NCI-H1694 treated with DMSO at 0.1 percent for 48 hours (cell line): Measurements from ENCODE around the gene FNTB.

Source experiments
- DNase-seq: peaks from one replicate; lab custom pipeline; 2025; lab: John Stamatoyannopoulos, UW

Gene FNTB, protein sequence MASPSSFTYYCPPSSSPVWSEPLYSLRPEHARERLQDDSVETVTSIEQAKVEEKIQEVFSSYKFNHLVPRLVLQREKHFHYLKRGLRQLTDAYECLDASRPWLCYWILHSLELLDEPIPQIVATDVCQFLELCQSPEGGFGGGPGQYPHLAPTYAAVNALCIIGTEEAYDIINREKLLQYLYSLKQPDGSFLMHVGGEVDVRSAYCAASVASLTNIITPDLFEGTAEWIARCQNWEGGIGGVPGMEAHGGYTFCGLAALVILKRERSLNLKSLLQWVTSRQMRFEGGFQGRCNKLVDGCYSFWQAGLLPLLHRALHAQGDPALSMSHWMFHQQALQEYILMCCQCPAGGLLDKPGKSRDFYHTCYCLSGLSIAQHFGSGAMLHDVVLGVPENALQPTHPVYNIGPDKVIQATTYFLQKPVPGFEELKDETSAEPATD

DNA sequence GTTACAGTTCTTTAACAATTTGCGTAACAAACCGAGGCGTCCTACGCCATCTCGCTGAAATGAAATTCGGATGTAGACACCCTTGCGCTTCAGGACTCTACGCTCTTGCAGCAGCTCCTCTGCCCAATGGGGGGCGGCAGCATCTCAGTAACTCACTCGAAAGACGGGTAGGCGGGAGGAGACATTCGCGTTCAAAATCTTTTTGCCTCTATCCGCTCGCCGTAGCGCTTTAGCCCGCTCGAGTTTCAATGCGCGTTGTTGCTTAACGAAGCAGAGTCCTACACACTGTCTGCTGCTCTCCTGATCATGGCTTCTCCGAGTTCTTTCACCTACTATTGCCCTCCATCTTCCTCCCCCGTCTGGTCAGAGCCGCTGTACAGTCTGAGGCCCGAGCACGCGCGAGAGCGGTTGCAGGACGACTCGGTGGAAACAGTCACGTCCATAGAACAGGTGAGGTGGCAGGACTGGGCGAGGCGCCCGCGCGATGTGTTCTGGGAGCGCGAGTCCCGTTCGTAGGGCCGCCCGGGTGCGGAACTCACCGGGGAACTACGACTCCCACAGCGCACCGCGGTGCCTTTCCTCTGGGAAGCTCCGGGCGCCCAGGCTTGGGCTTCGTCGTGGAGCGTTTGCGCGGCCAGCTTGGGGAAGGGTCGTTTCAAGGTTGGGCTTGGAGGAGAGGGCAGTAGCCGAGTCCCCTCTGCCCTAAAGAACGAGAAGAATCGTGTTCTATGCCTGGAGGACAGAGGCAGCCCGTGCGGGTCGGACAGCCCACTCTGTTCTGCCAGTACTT, at the start of gene FNTB:
TSS of gene FNTB (plus strand) at position 248 of the 790 bp plus-strand sequence. CDS start at position 307, 59 bp downstream.
- peak; percentile 99 for DNase-seq

DNA sequence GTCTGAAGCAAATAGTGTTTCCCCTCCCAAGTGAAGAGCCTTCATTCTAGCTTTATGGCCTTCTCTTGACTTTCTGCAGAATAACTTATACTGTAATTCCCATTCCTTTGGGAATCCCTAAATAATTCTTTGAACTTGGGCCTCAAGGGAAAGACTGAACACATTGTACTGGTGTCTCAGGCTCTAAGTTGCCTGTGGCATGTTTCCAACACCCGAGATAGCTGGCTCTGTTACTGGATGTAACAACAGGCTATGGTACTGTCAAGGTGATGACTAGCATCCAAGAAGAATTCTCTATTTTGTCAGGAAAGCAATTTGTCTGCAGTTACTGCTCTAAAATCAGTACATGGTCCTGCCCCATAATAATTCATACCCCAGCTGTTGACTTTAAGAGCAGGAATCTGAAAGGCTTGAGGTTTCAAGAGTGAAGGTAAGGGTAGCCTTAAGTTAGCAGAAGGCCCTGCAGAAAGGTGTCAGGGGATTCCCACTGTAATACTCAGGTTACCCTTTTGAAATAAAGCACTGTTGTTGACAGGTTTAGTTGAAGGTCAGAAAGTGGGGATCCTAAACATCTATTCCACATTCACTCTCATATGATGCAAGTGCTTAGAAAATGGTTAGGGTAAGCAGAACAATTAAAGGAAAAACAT, 49.4 kb upstream of the FNTB start:
- DNase-seq: no peak

DNA sequence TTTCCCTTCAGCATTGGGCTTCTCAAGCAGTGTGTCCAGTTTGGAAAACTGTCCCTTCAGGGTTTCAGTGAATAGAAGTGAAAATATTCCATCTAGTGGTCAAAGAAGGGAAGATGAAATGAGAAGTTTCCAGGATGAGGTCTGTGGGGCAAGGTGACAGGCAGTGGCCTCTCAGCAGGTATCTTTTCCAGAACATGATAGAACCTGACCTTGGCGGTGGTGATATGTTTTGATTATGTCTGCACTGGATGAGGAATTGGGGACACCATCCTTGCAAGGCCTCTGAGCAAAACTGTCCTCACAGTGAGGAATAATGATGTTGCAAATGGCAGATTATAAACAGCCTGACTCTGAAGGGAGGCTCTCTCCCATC, 48.9 kb upstream of the FNTB start:
- DNase-seq: no peak

DNA sequence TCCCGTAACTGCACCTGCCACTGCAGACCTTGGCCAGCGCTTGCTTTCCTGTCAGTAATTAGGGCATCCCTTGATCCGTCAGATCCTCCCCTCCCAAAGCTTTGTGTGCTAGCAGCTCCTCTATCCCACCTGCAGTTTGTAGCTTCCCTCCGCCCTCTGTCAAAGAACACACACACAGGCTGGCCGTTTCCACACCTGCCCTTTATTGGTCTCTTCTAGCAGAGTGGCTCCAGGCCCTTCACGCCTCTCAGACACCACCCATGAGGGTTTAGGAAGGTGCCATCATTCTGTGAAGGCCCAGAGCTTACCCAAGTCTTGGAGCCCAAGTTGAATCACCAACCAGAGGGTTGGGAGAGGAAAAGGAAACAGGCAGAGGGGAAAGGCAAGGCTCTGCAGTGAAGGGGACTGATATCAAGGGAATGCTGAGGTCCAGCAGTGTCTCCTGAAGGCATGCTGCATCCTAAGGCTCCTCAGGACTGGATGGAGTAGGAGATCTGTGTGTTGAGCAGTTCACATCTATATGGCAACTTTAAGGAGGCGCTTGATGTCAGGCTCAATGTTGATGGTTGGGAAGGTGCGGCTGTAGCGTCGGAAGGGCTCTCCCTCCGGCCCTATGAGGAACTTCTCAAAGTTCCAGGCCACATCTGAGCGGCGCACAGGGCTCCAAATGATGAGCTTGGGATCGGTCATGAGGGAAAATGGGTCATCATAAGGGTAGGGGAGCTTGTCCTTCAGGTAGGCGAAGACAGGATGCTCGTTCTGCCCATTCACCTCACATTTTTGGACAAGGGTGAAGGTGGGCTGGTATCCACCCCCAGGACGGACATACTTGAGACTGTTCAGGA, 47.5 kb upstream of the FNTB start:
- DNase-seq: no peak

DNA sequence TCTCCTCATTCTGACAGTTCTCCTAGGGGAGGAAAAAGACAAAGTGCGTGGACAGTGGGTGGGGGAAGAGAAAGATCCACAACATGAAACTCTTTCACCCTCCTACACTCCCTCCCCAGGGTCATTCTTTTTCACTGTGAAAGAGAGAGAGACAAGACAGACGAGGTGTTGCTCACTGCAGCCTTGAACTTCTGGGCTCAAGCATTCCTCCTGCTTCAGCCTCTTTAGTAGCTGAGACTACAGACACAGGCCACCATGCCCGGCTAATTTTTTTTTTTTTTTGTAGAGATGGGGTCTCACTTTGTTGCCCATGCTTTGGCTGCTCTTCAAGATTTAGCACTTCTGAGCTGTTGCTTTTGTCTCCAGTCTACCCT, 46.9 kb upstream of the FNTB start:
- no peak for DNase-seq

DNA sequence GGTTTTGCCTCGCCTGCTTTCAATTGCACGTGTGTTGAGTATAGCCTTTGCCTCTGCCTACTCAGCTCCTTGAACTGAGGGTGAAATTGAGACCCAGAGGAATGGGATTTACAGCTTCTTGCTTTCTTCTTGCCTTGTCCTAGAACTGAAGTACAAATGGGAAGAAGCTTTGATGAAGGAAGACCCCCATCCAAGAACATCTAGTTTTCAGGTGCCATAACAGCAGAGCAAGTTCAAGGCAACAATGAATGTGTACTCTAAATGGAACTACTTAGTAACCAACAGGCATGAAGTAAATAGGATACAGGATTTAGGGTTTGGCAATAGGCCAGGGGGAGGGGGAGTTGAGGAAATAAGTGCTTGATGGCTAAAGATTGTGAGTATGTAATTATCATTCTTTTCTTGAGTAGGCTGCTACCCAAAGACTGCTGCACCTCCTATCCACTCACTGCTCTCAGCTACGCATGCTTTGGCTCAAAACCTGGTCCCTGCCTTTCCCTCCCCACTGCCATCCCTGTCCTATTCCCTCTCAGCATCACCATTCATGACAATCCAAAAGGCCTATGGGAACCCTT, 46.3 kb upstream of the FNTB start:
- DNase-seq: no peak

DNA sequence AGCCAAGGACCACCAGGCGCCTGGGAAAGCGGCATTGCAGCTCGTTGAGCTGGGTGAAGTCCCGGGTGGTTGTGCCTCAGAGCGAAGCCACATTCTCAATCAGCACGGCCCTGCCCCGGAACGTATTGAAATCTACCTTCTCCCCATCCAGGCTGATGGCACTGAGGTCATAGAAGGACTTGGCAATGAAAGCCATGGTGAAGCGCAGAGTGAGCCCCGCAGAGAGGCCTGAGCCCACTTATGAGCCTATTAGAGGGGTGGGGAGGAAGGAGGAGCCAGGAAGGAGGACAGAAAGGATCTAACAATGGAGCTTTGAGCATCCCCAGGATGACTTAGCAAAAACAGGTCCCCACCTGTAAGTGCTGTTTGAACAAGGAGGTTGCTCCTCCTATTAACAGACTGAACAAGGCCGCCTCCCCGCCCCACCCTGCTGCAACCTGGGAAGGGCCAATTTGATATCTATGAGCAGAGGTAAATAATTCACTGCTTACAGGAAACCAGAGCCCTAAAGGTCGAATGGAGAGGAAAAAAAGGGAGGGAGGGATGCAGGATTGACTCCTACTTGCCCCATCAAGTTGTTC, 44.1 kb upstream of the FNTB start, which contains the start of gene GPX2:
TSS of gene GPX2 (minus strand) at position 215 of the 581 bp plus-strand sequence. CDS start at position 196, 19 bp downstream.
- no peak for DNase-seq

DNA sequence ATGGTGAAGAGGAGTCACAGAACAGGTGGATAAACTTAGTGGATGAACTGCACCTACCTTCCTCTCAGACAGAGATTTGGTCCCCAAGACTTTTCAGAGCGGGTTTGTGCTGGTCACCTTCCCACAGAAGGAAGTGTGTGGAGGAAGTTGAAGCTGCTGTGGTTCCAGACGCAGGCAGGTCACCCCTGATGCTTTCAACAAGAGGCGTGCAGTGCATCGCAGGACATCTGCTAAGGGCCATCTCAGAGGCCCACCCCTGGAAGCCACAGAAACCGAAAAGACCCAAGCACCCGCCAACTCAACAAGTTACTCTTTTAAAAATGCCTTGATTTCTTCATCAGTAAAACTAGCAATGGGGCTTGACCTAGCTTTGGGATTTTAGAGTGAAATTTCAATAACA, 43.1 kb upstream of the FNTB start:
- DNase-seq: no peak

DNA sequence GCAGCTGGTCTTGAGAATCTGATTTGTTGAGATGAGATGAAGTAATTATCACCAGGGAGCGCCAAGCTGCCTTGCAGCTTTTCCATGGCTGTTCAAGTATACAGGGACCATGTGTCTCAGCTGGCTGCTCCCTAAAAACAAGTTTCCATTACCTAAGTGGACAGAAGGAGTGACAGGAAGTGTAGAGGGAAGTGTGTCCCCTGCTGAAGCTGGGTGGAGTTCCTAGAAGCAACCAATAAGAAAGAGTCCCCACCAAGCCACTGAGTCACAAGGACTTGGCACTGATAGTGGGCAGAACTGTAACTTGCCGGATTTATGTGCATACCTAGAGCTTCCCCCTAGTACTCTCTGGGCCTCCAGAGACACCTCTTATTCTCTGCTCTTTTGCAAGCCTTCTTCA, 42.7 kb upstream of the FNTB start:
- no peak for DNase-seq

DNA sequence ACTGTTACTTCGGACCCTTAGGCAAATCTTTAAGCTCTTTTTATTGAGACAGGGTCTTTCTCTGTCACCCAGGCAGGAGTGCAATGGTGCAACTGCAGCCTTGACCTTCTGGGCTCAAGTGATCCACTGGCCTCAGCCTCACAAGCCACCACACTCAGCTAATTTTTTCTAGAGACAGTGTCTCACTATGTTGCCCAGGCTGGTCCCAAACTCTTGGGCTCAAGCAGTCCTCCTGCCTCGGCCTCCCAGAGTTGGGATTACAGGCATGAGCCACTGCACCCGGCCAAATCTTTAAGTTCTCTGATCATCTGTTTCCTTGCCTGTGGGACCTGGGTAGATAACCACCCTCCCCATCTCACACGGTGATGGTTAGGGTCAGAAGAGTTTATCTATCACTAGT, 41.8 kb upstream of the FNTB start:
- DNase-seq: no peak

DNA sequence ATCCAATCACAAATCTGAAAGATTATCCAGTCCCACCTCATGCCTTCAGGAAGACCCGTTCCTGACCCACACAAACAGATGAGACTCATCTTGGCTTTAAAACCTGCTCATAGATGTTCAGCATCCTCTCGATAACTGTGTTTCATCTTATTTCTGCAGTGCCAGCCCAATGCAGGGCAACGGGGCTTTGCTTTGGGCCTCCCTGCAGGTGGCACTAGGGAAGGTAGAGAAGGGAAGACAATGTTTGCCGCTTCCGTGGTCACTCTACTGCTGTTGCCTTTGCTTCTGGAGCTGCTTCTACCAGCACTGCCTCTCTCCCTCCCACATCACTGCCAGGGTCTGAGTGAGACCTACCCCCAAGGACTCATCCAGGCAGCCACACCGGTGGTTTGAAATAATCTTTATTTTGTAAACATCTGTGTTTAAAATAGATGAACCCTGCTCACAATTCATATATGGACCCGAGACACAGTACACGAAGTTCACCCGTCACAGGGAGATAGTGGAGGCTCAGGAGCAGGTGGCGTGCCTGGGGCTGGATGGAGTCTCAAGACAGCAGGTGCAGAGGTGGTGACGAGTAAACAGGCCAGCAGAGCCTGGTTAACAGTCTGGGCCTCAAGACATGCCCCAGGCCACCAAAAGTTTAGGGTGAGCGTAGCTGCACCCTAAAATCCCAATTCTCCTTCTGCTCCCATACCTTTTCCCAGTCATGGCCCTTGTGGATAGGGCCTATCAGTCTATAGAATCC, 41.1 kb upstream of the FNTB start:
- DNase-seq: no peak

DNA sequence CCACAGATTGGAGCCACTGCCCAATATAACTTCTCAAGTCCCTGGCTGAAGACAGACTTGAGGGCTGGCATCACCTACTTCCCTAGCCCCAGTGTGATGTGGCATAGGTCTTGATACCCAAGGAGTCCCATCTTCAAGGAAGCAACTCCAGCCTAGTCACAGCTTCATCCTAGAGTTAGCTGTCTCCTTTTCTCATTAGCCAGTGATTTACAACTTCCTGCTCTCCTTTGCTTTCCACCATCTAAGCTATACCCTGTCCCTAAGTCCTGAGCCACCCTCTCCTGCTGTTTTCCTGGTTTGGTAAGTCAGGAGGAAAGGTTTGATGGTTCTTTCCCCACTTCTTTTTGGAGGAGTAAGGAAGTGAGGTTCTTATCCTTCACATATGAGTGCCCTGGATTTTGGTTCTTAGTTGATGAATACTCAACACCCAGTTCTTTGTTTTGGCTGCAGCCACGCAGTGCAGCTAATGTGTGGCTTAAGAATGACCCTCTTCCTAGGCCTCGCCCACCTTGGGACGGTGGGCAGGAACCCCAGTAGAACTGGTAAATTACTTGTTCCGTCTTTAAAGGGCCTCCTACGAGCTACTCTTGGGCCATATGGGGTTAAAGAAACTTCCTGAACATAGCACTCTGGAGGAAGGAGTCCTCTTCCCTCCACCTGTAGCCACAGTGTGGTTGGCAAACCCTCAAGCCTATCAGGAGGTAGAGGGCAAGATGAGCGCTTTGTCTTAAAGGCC, 40.2 kb upstream of the FNTB start:
- no peak for DNase-seq

DNA sequence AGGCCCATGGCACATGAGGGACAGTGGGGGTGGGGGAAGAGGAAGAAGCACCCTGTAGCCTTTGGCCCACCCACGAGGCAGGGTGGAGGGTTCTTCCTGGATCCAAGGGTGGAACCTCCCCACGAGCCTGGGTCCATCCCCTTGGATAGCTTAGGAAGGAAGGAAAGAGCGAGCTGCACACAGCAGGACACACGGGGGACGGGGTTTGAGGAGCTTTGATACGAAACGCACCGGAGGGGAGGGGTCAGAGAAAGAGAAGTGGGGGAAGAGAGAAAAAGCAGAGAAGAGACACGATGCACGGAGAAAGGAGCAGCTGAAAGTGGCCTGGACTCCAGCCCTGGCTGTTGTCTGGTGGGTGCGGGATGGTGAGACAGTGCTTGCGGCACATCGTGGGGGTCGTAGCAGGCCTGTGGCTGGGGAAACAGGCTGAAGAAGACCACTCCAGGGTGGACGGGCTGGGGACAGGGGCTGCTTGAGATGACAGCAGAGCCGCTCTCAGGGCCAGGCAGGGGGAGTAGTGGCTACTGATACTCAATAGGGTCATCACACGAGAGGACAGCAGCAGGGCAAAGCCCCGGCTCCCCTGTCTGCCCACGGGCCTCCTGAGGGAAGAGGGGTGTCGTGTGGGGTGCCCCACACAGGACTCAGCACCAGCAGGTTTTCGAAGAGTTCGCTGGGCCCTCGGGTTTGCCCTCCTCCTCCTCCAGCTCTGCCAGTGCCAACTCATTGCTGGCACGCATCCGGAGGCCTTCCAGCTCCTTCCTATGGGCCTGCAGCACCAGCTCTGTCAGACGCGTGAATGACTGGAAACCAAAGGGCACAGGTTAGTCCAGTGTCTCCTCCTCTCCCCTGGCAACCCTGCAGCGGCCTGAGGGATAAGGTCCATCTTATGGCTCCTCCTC, 38.7 kb upstream of the FNTB start:
- no peak for DNase-seq

DNA sequence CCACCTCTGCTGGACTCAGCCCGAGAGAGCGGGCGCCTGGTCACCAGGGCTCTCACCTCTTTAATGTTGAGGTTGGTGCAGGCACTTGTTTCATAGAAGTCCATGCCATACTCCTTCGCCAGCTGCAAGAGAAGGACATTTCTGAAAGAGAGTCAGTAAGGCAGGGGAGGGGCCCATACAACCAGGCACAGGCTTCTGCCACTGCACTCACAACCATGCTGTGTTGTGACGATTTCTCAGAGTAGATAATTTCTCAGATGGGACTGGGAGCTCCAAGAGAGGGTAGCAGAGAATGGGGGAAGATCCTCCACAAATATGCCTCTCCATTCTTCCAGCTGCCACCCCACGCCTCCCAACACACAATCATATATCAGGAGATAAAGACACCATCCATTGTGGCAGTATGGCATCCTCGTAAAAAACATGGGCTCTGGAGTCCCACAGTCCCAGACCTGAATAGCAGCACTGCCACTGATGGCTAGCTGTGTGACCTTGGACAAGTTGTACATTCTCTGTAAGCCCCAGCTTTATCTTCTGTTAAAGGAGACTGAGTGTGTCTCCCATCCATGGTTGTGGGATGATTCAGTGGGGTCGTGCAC, 38.0 kb upstream of the FNTB start:
- no peak for DNase-seq

DNA sequence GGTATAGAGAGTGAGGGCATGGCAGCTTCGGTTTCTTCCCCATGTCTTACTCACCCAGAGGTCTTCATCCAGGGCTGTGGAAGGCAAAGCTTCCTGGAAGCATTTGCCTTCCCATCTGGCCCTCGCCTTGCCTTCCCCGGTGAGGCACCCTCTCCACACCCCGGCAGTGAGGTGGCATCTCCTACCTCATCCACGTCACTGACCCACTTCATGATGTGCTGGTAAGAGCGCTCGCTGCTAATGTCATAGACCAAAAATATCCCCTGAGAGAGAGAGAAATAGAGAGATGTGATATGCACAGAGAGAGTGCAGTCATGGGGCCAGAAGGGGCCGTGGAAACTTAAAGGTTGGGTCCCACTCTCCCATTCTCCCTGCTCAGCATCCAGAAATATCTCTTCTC, 35.8 kb upstream of the FNTB start:
- DNase-seq: no peak

DNA sequence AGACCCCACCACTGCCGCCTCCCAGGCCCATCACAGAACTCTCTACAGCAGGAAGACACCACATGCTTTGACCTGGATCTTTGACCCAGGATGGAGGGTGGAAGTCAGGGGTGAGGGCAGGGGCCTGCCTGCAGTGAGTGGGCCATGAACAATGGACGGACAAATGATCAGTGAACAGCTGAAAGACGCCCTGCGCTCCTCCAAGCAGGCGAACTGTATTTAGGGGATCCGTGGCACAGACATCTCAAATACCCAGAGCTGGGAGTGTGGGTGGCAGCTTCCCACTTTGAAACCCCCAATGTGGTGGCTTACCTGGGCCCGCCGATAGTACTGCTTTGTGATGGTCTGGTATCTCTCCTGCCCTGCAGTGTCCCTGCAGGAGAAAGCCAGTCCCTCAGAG, 35.4 kb upstream of the FNTB start:
- DNase-seq: no peak

DNA sequence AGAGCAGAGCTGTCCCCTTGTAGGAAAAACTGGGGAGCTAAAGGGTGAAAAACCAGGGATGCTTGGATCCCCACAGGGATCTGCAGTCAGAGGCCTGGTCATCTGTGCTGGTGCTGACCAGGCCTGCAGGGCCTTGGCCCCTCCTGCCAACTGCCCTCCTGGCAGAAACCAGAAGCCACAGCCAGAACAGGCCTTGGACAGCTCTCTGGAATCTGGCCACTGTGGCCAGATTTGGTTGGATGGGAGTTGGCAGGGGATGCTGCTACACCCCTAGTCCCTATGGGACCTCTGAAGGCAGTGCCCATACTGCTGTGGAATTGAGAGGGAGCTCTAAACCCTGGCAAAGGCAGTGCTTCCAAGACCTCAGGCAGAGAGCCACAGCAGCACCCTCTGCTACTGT, 35.0 kb upstream of the FNTB start:
- DNase-seq: no peak

DNA sequence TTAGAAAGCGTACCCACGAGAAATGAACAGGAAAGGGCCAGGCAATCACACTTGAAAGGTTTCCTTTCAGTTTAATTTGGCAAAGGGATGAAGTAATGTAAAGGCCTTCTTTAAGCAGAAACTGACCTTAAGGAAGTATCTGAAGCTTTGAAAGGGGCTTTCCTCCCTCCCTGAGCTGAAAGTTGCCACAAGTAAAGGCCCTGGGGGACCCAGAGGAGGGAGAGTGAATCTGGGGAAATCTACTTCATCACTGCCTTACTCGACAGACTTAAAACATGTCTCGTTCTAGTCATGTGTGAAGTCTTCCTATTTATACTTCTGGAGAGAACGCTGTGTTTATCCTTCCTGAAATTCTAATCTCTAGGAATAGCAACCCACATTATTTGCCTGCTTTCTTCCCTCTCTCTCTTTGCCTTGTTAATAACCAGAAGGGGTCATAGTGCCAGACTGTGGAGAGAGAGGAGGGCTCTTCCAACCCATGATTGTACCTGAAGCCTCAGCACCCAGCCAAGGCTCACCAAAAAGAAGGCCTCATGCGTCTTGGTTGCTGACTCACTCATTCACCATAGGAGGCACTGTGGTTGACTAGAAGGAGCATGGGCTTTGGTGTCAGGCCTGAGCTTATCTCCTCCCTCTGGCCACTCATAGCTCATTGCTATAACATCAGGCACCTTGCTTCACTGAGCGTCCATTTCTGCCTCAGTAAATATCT, 33.9 kb upstream of the FNTB start:
- no peak for DNase-seq
